K562 (cell line): Measurements from ENCODE around the gene HNRNPK. TPM values are rescaled to one million over a fixed set of nuclear protein-coding genes. Genes with fewer than 3 reads are reported as not detected.
A peak's percentile ranks its signal among the peaks of the same experiment; 100 is the strongest.

ENCODE experiments used
- ARHGAP35 ChIP-seq: fragments of 450-650 bp; IDR thresholded peaks from 2 replicates; pipeline ENCODE4 v1.6.1; 2018; ENCODE audit not compliant: partially characterized antibody
- CBFB ChIP-seq: sonication (generic); formaldehyde crosslinking; IDR thresholded peaks from 2 replicates; pipeline ENCODE4 v1.4.0; 2020; ENCODE audit warnings: mild to moderate bottlenecking, missing genetic modification reagents
- CTBP1 ChIP-seq: fragments of 450-650 bp; IDR thresholded peaks from 2 replicates; pipeline ENCODE4 v1.6.1; 2016; ENCODE audit warnings: borderline replicate concordance
- EP300 ChIP-seq: IDR thresholded peaks from 2 replicates; pipeline ENCODE4 v1.6.1; 2012; ENCODE audit warnings: low read length, improper control_type of control experiment
- FOXJ3 ChIP-seq: sonication (generic); formaldehyde crosslinking; IDR thresholded peaks from 2 replicates; pipeline ENCODE4 v1.4.0; 2020; ENCODE audit warnings: mild to moderate bottlenecking, missing genetic modification reagents
- GABPB2 ChIP-seq: fragments of 250-450 bp; sonication (Bioruptor Pico); conservative IDR thresholded peaks from 2 replicates; pipeline ENCODE4 v1.5.1; 2021; ENCODE audit warnings: mild to moderate bottlenecking
- HLTF ChIP-seq: fragments of 450-650 bp; IDR thresholded peaks from 2 replicates; pipeline ENCODE4 v1.6.1; 2016
- HNRNPK ChIP-seq: fragments of 200-400 bp; formaldehyde crosslinking; IDR thresholded peaks from one replicate; pipeline ENCODE4 v1.6.1; 2018; ENCODE audit warnings: mild to moderate bottlenecking, low read depth, low read length; ENCODE audit not compliant: poor library complexity, severe bottlenecking
- HSF4 ChIP-seq: fragments of 250-450 bp; sonication (Bioruptor Pico); IDR thresholded peaks from 2 replicates; pipeline ENCODE4 v2.1.2; 2022; ENCODE audit warnings: mild to moderate bottlenecking, moderate library complexity, borderline replicate concordance
- KDM2B ChIP-seq: fragments of 250-450 bp; sonication (Bioruptor Pico); IDR thresholded peaks from 2 replicates; pipeline ENCODE4 v1.8.0; 2021; ENCODE audit warnings: mild to moderate bottlenecking, moderate library complexity
- LEF1 ChIP-seq: fragments of 450-650 bp; IDR thresholded peaks from 2 replicates; pipeline ENCODE4 v1.6.1; 2016; ENCODE audit warnings: mild to moderate bottlenecking
- MAFF ChIP-seq: IDR thresholded peaks from 2 replicates; pipeline ENCODE4 v1.6.1; 2012; ENCODE audit warnings: low read length, improper control_type of control experiment
- NR4A1 ChIP-seq, 2 experiments: fragments of 250-450 bp in 1 of 2; fragments of 450-650 bp in 1 of 2; sonication (Bioruptor Pico) in 1 of 2; IDR thresholded peaks; 2 replicates each; pipeline versions ENCODE4 v1.4.0 to v1.6.1; 2016 to 2020; ENCODE audit warnings: mild to moderate bottlenecking in 2 of 2, missing compliant biosample characterization in 1 of 2, missing genetic modification characterization in 1 of 2, moderate library complexity in 1 of 2
- PTBP1 ChIP-seq: fragments of 200-400 bp; formaldehyde crosslinking; IDR thresholded peaks from 2 replicates; pipeline ENCODE4 v1.6.1; 2017; ENCODE audit warnings: low read depth, low read length
- RFX7 ChIP-seq: fragments of 250-450 bp; sonication (Bioruptor Pico); IDR thresholded peaks from 2 replicates; pipeline ENCODE4 v1.5.1; 2021; ENCODE audit warnings: mild to moderate bottlenecking
- SIN3A ChIP-seq, 2 experiments: fragments of 150-350 bp in 1 of 2; IDR thresholded peaks; 2 replicates each; pipeline ENCODE4 v1.6.1; 2011 to 2016; ENCODE audit warnings: borderline replicate concordance in 2 of 2, low read depth in 2 of 2, low read length in 2 of 2, mild to moderate bottlenecking in 2 of 2, moderate library complexity in 2 of 2; ENCODE audit not compliant: control insufficient read depth in 1 of 2
- SIRT6 ChIP-seq: IDR thresholded peaks from one replicate; pipeline ENCODE4 v1.6.1; 2012; ENCODE audit warnings: low read depth, mild to moderate bottlenecking, control low read depth, inconsistent platforms, low read length, moderate library complexity
- SMC3 ChIP-seq: conservative IDR thresholded peaks from 2 replicates; pipeline ENCODE4 v1.6.1; 2011; ENCODE audit warnings: low read depth, low read length, improper control_type of control experiment; ENCODE audit not compliant: insufficient read depth
- SP2 ChIP-seq: IDR thresholded peaks from 2 replicates; pipeline ENCODE4 v1.6.1; 2011; ENCODE audit warnings: mild to moderate bottlenecking, low read depth, low read length, moderate library complexity; ENCODE audit not compliant: poor library complexity, severe bottlenecking; ENCODE audit errors: extremely low read depth
- TAL1 ChIP-seq: fragments of 450-650 bp; IDR thresholded peaks from 2 replicates; pipeline ENCODE4 v1.6.1; 2016; ENCODE audit warnings: mild to moderate bottlenecking
- XRCC5 ChIP-seq: fragments of 200-400 bp; formaldehyde crosslinking; IDR thresholded peaks from 2 replicates; pipeline ENCODE4 v1.6.1; 2017; ENCODE audit warnings: low read depth, mild to moderate bottlenecking, low read length
- ZBTB8A ChIP-seq: fragments of 450-650 bp; IDR thresholded peaks from 2 replicates; pipeline ENCODE4 v1.6.1; 2018; ENCODE audit warnings: mild to moderate bottlenecking, moderate library complexity; ENCODE audit not compliant: partially characterized antibody
- ZNF217 ChIP-seq: sonication (generic); formaldehyde crosslinking; IDR thresholded peaks from 2 replicates; pipeline ENCODE4 v1.8.0; 2022; ENCODE audit warnings: mild to moderate bottlenecking, missing genetic modification reagents
- ZNF282 ChIP-seq: sonication (generic); formaldehyde crosslinking; IDR thresholded peaks from 2 replicates; pipeline ENCODE4 v1.8.1; 2023; ENCODE audit warnings: missing genetic modification reagents
- ZNF311 ChIP-seq: fragments of 250-450 bp; sonication (Bioruptor Pico); IDR thresholded peaks from 2 replicates; pipeline ENCODE4 v1.4.0; 2020; ENCODE audit warnings: mild to moderate bottlenecking, moderate library complexity
- polyA plus RNA-seq, 8 experiments: library from polyadenylated mRNA; depleted of rRNA in 4 of 8; stranded (reverse) in 5 of 8; unstranded in 3 of 8; fragments of >200 nt; fragmentation: Nextera tagmentation in 2 of 8; fragmentation: Illumina TruSeq in 1 of 8; extraction: Ambion mirVana in 2 of 8; extraction: Trizol in 1 of 8; gene quantifications; 2 replicates each; pipeline versions ENCODE4 v1.2.1 to v1.2.3, GENCODE V29; 2011 to 2014; ENCODE audit warnings: inconsistent platforms in 1 of 8, missing spikeins in 1 of 8
- total RNA-seq, 7 experiments: library from RNA; depleted of rRNA in 6 of 7; stranded (reverse); fragments of >200 nt in 6 of 7; fragmentation: Illumina TruSeq in 2 of 7; extraction: Trizol in 2 of 7; gene quantifications; 2 replicates each; pipeline versions ENCODE4 v1.2.1 to v1.2.3, GENCODE V29; 2011 to 2021; ENCODE audit warnings: low replicate concordance in 1 of 7
- TF ChIP-seq, protein P1 (sequence below): fragments of 450-650 bp; IDR thresholded peaks from one replicate; pipeline ENCODE4 v1.6.1; 2018; ENCODE audit warnings: mild to moderate bottlenecking, moderate library complexity; ENCODE audit not compliant: partially characterized antibody
- TF ChIP-seq, protein P2 (sequence below): sonication (generic); formaldehyde crosslinking; IDR thresholded peaks from 2 replicates; pipeline ENCODE4 v1.9.0; 2022; ENCODE audit warnings: mild to moderate bottlenecking, missing genetic modification reagents
- TF ChIP-seq, protein P3 (sequence below): conservative IDR thresholded peaks from 2 replicates; pipeline ENCODE4 v1.6.1; 2011; ENCODE audit warnings: low read depth, mild to moderate bottlenecking, low read length; ENCODE audit not compliant: control insufficient read depth

Gene HNRNPK
- total and polyA plus RNA-seq, 9 of the 15 experiments (the other 6 are each of a cell fraction or from before 2014, with no cell fraction given) = 224 to 883 (median 618) TPM

DNA sequence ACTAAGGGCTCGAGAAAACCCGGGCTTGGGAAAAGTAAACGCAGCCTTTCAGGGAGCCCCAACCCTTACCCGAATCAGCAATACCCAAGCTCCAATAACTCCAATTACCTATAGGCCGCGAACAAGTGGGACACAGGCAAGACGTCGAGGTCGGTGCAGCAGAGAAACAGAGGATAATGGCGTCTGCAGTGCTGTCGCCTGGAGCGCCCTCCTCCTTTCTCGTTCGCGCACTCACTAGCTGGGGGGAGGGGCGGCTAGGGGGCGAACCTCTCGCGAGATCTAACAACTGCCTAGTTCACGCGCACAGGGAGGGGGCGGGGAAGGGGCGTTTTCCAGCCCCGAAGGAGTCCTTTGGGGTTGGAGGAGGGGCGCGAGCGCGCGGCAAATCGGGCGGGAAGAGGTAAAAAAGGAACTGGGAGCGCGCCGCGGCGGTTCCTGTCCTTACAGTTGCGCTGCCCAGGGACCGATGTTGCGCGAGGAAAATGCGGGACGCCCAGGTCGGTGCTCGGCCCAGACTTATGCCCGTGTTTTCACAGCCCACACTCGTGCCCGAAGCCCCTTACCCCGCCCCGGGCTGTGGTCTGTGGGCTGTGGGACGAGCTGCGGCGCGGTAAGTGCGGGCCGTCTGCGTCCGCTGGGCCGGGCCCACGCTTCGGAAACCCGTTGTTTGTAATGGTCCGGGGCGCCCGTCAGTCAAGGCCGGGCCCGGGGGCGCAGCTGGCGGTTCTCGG is 545 bp upstream of the HNRNPK start, which contains the start of gene RMI1 (continued):
- TF ChIP-seq, protein P1, sequence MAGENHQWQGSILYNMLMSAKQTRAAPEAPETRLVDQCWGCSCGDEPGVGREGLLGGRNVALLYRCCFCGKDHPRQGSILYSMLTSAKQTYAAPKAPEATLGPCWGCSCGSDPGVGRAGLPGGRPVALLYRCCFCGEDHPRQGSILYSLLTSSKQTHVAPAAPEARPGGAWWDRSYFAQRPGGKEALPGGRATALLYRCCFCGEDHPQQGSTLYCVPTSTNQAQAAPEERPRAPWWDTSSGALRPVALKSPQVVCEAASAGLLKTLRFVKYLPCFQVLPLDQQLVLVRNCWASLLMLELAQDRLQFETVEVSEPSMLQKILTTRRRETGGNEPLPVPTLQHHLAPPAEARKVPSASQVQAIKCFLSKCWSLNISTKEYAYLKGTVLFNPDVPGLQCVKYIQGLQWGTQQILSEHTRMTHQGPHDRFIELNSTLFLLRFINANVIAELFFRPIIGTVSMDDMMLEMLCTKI = no peak
- TF ChIP-seq HSF4 = no peak
- TF ChIP-seq, protein P2, sequence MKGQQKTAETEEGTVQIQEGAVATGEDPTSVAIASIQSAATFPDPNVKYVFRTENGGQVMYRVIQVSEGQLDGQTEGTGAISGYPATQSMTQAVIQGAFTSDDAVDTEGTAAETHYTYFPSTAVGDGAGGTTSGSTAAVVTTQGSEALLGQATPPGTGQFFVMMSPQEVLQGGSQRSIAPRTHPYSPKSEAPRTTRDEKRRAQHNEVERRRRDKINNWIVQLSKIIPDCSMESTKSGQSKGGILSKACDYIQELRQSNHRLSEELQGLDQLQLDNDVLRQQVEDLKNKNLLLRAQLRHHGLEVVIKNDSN (CRISPR knock-in tag) = no peak
- 0 out of 4 replicates have a peak, but pooled peaks of 1 of the 2 experiments have one; percentile 53 for TF ChIP-seq SIN3A (IDR thresholded peaks at IDR 0.05; ENCODE audit: borderline replicate concordance in 2 of 2, control insufficient read depth in 1 of 2, low read depth in 2 of 2, low read length in 2 of 2)
- TF ChIP-seq CTBP1 = no peak
- TF ChIP-seq GABPB2 (CRISPR knock-in tag) = no peak
- TF ChIP-seq XRCC5 = peak; percentile 31; the same call in 1 of the 2 replicates
- TF ChIP-seq ARHGAP35 = peak; percentile 88
- TF ChIP-seq ZBTB8A = no peak
- TF ChIP-seq RFX7 (CRISPR knock-in tag) = no peak
- TF ChIP-seq ZNF217 (CRISPR knock-in tag) = no peak
- TF ChIP-seq TAL1 = no peak
- TF ChIP-seq MAFF = no peak
- TF ChIP-seq SP2 = no peak
- no peak for TF ChIP-seq NR4A1 (CRISPR knock-in tag; IDR thresholded peaks at IDR 0.05)
- TF ChIP-seq NR4A1 (tag; IDR thresholded peaks at IDR 0.05) = no peak
- TF ChIP-seq ZNF311 (CRISPR knock-in tag) = no peak
- TF ChIP-seq ZNF282 (CRISPR knock-in tag) = no peak
- no peak for TF ChIP-seq KDM2B (CRISPR knock-in tag)
- TF ChIP-seq PTBP1 = no peak
- TF ChIP-seq LEF1 = no peak
- no peak for TF ChIP-seq SMC3
- TF ChIP-seq, protein P3, sequence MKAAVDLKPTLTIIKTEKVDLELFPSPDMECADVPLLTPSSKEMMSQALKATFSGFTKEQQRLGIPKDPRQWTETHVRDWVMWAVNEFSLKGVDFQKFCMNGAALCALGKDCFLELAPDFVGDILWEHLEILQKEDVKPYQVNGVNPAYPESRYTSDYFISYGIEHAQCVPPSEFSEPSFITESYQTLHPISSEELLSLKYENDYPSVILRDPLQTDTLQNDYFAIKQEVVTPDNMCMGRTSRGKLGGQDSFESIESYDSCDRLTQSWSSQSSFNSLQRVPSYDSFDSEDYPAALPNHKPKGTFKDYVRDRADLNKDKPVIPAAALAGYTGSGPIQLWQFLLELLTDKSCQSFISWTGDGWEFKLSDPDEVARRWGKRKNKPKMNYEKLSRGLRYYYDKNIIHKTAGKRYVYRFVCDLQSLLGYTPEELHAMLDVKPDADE = no peak
- no peak for TF ChIP-seq HLTF
- no peak for TF ChIP-seq CBFB (CRISPR knock-in tag)
- no peak for TF ChIP-seq EP300
- no peak for TF ChIP-seq FOXJ3 (CRISPR knock-in tag)
- TF ChIP-seq HNRNPK = no peak
- TF ChIP-seq SIRT6 = no peak
